Body of pancreas (tissue), 4 donors: ENCODE data around the gene GABRQ.

Source experiments
- POLR2A ChIP-seq, 3 donors: fragments of 450-650 bp; IDR thresholded peaks; one replicate each; pipeline ENCODE4 v1.6.1; 2016; ENCODE audit warnings: antibody characterized with exemption in 3 of 3, mild to moderate bottlenecking in 2 of 3
- TF ChIP-seq, protein P1 (sequence below), 7 experiments: fragments of 450-650 bp in 4 of 7; fragments of 200-600 bp in 3 of 7; sonication (generic) in 3 of 7; IDR thresholded peaks; one replicate each; pipeline ENCODE4 v1.5.1; 2016 to 2019; ENCODE audit warnings: antibody characterized with exemption in 7 of 7

DNA sequence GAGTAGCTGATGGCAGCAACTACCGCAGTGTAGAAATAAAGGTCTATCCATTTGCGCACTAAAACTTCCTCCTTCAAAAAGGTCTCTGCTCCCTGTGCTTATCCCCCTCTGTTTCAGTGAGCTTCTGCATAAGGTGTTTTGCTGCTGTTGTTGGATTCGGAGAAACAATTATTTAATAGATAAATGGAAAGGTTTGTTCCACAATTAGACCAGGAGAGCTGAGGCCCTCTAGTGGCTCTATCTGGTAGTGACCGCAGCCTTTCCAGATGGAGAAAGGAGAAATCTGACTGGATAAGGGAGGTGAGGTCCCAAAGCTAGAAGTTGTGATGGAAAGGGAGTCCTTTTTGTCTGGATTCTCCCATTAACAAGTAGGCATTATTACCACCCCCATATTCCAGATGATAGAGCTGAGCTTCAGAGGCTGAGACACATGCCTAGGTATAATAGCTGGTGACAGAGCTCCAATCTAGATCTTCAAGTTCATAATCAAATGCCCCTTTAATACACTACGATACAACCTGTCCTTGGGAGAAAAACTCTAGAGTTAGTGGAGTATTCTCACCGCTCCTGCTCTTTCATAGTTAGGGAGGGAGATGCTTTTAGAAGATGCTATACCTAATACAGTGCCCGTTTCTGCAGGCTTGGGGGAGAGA, 5.1 kb upstream of the GABRQ start:
- TF ChIP-seq, protein P1, sequence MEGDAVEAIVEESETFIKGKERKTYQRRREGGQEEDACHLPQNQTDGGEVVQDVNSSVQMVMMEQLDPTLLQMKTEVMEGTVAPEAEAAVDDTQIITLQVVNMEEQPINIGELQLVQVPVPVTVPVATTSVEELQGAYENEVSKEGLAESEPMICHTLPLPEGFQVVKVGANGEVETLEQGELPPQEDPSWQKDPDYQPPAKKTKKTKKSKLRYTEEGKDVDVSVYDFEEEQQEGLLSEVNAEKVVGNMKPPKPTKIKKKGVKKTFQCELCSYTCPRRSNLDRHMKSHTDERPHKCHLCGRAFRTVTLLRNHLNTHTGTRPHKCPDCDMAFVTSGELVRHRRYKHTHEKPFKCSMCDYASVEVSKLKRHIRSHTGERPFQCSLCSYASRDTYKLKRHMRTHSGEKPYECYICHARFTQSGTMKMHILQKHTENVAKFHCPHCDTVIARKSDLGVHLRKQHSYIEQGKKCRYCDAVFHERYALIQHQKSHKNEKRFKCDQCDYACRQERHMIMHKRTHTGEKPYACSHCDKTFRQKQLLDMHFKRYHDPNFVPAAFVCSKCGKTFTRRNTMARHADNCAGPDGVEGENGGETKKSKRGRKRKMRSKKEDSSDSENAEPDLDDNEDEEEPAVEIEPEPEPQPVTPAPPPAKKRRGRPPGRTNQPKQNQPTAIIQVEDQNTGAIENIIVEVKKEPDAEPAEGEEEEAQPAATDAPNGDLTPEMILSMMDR (IDR thresholded peaks at IDR 0.05), result peak; percentile 42 to 72 (median 68)
- TF ChIP-seq POLR2A (IDR thresholded peaks at IDR 0.05), result no peak
